Measurements from ENCODE around the gene C12orf76. TPM values are rescaled to one million over a fixed set of nuclear protein-coding genes. Genes with fewer than 3 reads are reported as not detected.
"Not testable (repeated sequence)": the region's sequence is repeated elsewhere in the genome, so short reads cannot be mapped to it uniquely, and the experiment has no call there.

C12orf76 gene
- total RNA-seq, 2 donors from 2014 or later, result 2.0 to 15.3 TPM

GRCh38 chr12:110012137-110012536 is 36.2 kb downstream of the C12orf76 start:
- Histone ChIP-seq H3K36me3 (replicated peaks in 1 of 2; ENCODE audit: insufficient read depth in 1 of 2, low read depth in 2 of 2) (peaks cover 4 to 10% of the 10 kb centered on the region in 2 donors), H3K27ac (no peak overlapping the region), H3K4me1 (no peaks in the 10 kb centered on the region), H3K27me3 (no peaks in the 10 kb centered on the region), H3K9me3 (no peaks in the 10 kb centered on the region), H3K4me3 (no peak overlapping the region)
- 84 to 89% methylated on average over 6 of the region's 6 CpGs for WGBS, 2 donors
- TF ChIP-seq CTCF (IDR thresholded peaks at IDR 0.05) (no peak), POLR2A (IDR thresholded peaks at IDR 0.05) (no peak)
- no peak for ATAC-seq
- intact Hi-C loops (cut with DNase I), result no loop called here
- no peak for DNase-seq

- Histone ChIP-seq H3K4me3 (no peak overlapping the region), H3K9me3 (no peaks in the 10 kb centered on the region), H3K27me3 (no peaks in the 10 kb centered on the region), H3K36me3 (replicated peaks in 1 of 2; ENCODE audit: insufficient read depth in 1 of 2, low read depth in 2 of 2) (peaks cover 4 to 10% of the 10 kb centered on the region in 2 donors), H3K27ac (no peak overlapping the region), H3K4me1 (no peaks in the 10 kb centered on the region)
- TF ChIP-seq CTCF (IDR thresholded peaks at IDR 0.05) (no peak), POLR2A (IDR thresholded peaks at IDR 0.05) (no peak)
- WGBS, 2 donors, result 79 to 80% methylated on average over 13 of the region's 13 CpGs
- no peak for ATAC-seq
- intact Hi-C loops (cut with DNase I), result no loop called here
- no peak for DNase-seq
Observed at GRCh38 chr12:110010853-110011723, 37.2 kb downstream of the C12orf76 start.

GRCh38 chr12:110008681-110009398 is 39.5 kb downstream of the C12orf76 start:
- H3K36me3 ChIP-seq (replicated peaks in 1 of 2; ENCODE audit: insufficient read depth in 1 of 2, low read depth in 2 of 2); ATAC-seq; H3K4me3 ChIP-seq; H3K27ac ChIP-seq; H3K27me3 ChIP-seq; H3K4me1 ChIP-seq; DNase-seq; intact Hi-C loops (cut with DNase I); H3K9me3 ChIP-seq: not testable (repeated sequence)
- 91 to 93% methylated on average over 13 to 15 of the region's 15 CpGs for WGBS, 2 donors

- Histone ChIP-seq H3K4me3 (no peak overlapping the region), H3K9me3 (no peaks in the 10 kb centered on the region), H3K27ac (no peak overlapping the region), H3K27me3 (no peaks in the 10 kb centered on the region), H3K36me3 (replicated peaks in 1 of 2; ENCODE audit: insufficient read depth in 1 of 2, low read depth in 2 of 2) (no peaks in the 10 kb centered on the region), H3K4me1 (peaks cover 8% of the 10 kb centered on the region)
- DNase-seq (no peak), ATAC-seq (no peak)
- no peak for TF ChIP-seq POLR2A (IDR thresholded peaks at IDR 0.05)
- no peak for TF ChIP-seq CTCF (IDR thresholded peaks at IDR 0.05)
- intact Hi-C loops (cut with DNase I), result no loop called here
Observed at GRCh38 chr12:110007881-110008280, 40.4 kb downstream of the C12orf76 start.

GRCh38 chr12:110006115-110006514 is 42.2 kb downstream of the C12orf76 start:
- Histone ChIP-seq H3K27ac (no peak overlapping the region), H3K9me3 (no peaks in the 10 kb centered on the region), H3K4me1 (peaks cover 25% of the 10 kb centered on the region), H3K4me3 (no peak overlapping the region), H3K36me3 (replicated peaks in 1 of 2; ENCODE audit: insufficient read depth in 1 of 2, low read depth in 2 of 2) (no peaks in the 10 kb centered on the region), H3K27me3 (no peaks in the 10 kb centered on the region)
- DNase-seq (no peak), ATAC-seq (no peak)
- no peak for TF ChIP-seq POLR2A (IDR thresholded peaks at IDR 0.05)
- no peak for TF ChIP-seq CTCF (IDR thresholded peaks at IDR 0.05)
- intact Hi-C loops (cut with DNase I), result no loop called here
- WGBS, 2 donors, result 96 to 99% methylated on average over 4 of the region's 4 CpGs
